Measurements from ENCODE around the gene IQGAP2.

GRCh38 chr5:76413746-76414145, 10.7 kb downstream of the IQGAP2 start:
- TF ChIP-seq CTCF (IDR thresholded peaks at IDR 0.05) (no peak), EP300 (IDR thresholded peaks at IDR 0.05) (no peak), POLR2A (IDR thresholded peaks at IDR 0.05) (no peak), POLR2AphosphoS5 (IDR thresholded peaks at IDR 0.05) (no peak)
